Body of pancreas (tissue), 4 donors: Measurements from ENCODE around the gene USP46.

Experiments used
- POLR2A ChIP-seq, 3 donors: fragments of 450-650 bp; IDR thresholded peaks; one replicate each; pipeline ENCODE4 v1.6.1; 2016; ENCODE audit warnings: antibody characterized with exemption in 3 of 3, mild to moderate bottlenecking in 2 of 3
- TF ChIP-seq, protein P1 (sequence below), 7 experiments: fragments of 450-650 bp in 4 of 7; fragments of 200-600 bp in 3 of 7; sonication (generic) in 3 of 7; IDR thresholded peaks; one replicate each; pipeline ENCODE4 v1.5.1; 2016 to 2019; ENCODE audit warnings: antibody characterized with exemption in 7 of 7

DNA sequence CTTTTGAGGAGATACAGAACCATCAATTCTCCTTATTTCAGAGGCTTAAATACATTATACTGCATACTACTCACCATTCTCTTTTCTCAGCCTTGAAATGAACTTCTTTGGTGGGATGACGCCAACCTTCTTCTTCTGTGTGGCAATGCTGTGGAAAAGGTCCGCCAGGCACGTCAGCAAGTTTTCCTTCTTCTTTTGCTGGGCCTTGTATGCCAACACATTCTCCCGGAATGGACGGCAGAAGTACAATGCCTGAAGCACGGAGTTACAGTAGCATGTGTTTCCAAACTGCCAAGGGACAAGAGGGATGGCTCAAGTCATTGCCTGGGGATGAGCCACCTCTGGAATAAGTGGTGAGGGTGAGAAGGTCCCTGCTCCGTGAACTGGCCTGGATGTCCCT is 31.2 kb downstream of the USP46 start:
- TF ChIP-seq, protein P1, sequence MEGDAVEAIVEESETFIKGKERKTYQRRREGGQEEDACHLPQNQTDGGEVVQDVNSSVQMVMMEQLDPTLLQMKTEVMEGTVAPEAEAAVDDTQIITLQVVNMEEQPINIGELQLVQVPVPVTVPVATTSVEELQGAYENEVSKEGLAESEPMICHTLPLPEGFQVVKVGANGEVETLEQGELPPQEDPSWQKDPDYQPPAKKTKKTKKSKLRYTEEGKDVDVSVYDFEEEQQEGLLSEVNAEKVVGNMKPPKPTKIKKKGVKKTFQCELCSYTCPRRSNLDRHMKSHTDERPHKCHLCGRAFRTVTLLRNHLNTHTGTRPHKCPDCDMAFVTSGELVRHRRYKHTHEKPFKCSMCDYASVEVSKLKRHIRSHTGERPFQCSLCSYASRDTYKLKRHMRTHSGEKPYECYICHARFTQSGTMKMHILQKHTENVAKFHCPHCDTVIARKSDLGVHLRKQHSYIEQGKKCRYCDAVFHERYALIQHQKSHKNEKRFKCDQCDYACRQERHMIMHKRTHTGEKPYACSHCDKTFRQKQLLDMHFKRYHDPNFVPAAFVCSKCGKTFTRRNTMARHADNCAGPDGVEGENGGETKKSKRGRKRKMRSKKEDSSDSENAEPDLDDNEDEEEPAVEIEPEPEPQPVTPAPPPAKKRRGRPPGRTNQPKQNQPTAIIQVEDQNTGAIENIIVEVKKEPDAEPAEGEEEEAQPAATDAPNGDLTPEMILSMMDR (IDR thresholded peaks at IDR 0.05): no peak
- TF ChIP-seq POLR2A (IDR thresholded peaks at IDR 0.05): no peak
